HG02852 (cell line): ENCODE measurements around the gene PPTC7.
"Not testable (repeated sequence)": the region's sequence is repeated elsewhere in the genome, so short reads cannot be mapped to it uniquely, and the experiment has no call there.

Source experiments
- ATAC-seq: cut with Tn5 transposase; IDR thresholded peaks from one replicate; pipeline ENCODE4 v1.9.1; 2021; ENCODE audit warnings: mild to moderate bottlenecking, moderate library complexity; ENCODE audit not compliant: unreplicated experiment

PPTC7 gene

DNA sequence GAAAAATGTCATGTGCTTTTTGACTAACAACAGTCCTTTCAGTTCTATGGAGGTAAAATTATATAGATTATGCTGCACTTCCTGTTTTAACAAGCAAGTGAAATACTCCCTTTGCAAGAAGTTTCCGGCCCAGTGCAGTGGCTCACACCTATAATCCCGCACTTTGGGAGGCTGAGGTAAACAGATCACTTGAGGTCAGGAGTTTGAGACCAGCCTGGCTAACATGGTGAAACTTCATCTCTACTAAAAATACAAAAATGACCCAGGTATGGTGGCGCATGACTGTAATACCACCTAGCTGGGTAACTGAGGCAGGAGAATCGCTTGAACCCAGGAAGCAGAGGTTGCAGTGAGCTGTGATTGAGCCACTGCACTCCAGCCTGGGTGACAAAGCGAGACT is 20.7 kb downstream of the PPTC7 start:
- ATAC-seq, result peak; percentile 54

GRCh38 chr12:110561471-110562201 is 21.5 kb downstream of the PPTC7 start:
- ATAC-seq, result no peak

- no peak for ATAC-seq
Observed at GRCh38 chr12:110560946-110561345, 22.2 kb downstream of the PPTC7 start.

- no peak for ATAC-seq
Observed at GRCh38 chr12:110560048-110560447, 23.1 kb downstream of the PPTC7 start.

DNA sequence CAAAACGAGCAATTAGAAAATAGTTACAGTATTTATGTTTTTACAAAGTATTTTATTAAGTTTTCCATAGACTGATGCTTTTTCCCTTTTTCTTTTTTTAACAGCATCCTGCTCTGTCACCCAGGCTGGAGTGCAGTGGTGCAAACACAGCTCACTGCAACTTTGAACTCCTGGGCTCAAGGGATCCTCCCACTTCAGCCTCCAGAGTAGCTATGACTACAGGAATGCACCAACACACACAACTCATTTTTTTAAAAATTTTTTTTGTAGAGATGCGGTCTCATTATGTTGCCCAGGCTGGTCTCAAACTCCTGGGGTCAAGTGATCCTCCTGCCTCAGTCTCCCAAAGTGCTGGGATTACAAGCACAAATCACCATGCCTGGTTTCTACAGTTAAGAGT is 24.2 kb downstream of the PPTC7 start:
- not testable (repeated sequence) for ATAC-seq

DNA sequence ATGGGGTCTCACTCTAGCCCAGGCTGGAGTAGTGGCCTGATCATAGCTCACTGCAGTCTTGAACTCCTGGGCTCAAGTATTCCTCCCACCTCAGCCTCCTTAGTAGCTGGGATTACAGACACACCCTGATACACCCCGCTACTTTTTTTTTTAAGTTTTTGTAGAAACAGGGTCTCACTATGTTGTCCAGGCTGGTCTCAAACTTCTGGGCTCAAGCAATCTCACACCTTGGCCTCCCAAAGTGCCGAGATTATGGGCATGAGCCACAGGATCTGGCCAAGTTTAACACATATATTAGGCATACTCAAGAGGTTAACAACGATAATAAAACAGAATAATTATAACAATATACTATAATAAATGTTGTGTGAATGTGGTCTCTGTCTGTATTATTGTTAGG is 25.8 kb downstream of the PPTC7 start:
- no peak for ATAC-seq

GRCh38 chr12:110556705-110557104 is 26.4 kb downstream of the PPTC7 start:
- ATAC-seq, result no peak

DNA sequence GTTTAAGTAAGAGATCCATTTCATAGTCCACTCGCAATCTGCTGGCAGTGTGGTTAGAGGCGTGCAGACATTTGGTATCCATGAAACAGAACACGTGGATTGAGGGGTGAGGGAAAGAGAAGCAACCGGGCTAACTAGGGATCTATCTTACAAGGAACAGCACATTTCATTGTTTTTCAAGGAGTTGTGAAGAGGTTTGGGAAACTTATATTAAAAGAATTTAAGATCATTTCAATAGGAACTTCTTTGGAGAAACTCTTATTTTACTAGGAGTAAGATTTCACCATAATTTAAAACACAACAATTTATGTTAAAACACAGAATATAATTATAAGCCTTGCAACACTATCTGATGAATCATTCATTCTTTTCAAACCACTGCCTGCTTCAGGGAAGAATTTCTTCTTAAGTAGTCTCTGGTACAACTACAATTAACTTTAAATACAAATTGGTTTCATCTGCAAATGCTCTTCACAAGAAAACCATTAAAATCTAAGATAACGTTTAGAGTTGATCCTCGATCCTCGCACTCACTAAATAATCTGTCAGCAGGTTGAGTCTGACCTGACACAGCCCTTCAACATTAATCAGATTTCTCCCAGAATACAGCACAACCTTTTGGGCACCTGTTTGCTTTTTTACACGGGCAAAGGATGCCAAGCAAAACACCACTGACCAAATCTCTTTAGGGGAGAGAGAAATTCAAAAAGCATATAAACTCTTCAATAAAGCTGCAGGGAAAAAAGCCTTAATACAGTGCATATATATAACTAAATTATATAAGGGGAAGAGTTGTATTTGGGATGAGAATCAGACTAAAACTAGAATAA is 27.3 kb downstream of the PPTC7 start:
- no peak for ATAC-seq

DNA sequence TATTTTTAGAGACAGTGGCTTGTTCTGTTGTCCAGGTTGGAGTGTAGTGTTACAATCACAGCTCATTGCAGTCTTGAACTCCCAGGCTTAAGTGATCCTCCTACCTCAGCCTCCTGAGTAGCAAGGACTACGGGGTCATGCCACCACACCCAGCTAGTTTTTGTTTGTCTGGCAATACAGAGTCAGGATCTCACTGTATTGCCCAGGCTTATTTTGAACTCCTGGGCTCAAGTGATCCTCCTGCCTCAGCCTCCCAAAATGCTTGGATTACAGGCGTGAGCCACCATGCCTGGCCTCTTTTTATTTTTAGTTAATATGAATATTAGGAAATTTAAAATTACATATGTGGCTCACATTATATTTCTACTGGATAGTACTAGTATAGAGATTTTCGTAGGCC is 28.9 kb downstream of the PPTC7 start:
- no peak for ATAC-seq

DNA sequence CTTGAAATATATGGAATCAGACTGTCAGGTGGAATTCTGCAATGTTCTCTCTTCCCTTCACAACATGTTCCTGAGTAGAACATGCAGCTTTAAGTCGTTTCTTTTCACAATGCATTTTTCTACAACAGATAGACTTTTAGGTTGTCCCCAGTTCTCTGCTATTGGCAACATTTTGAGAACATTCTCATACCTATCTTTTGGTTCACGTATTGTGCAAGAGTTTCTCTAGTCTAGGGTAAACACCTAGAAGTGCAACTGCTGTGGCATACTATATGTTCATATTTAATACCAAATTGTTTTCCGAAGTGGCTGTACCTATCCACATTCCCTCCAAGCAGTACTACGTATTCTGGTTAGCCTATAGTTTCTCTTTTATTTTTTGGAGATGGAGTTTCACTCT is 32.1 kb downstream of the PPTC7 start:
- ATAC-seq, result no peak

DNA sequence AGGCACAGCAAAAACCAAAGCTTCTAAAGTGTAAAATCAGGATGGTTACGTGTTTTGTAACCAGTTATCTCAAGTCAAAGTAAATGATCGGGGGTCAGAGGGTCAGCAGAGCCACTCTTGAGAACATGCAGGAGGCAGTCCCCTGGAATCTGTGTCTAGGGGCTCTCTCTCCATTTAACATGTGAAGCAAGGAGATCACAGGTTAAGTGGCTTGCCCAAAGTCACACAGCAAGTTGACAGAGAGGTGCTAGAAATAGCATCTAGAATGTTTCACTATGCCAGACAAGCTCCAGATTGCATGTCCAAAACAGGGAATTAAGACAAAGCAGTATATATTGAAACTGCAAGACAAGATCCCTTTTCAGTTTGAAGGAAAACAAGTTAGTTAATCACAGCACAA is 33.4 kb downstream of the PPTC7 start:
- ATAC-seq, result no peak

- ATAC-seq, result no peak
Observed at GRCh38 chr12:110548678-110549077, 34.4 kb downstream of the PPTC7 start.

GRCh38 chr12:110547090-110547489 is 36.0 kb downstream of the PPTC7 start:
- ATAC-seq, result no peak

GRCh38 chr12:110546339-110546738 is 36.8 kb downstream of the PPTC7 start:
- no peak for ATAC-seq

- no peak for ATAC-seq
Observed at GRCh38 chr12:110545812-110546211, 37.3 kb downstream of the PPTC7 start.

GRCh38 chr12:110545259-110545658 is 37.9 kb downstream of the PPTC7 start:
- ATAC-seq, result not testable (repeated sequence)

- no peak for ATAC-seq
Observed at GRCh38 chr12:110543965-110544364, 39.2 kb downstream of the PPTC7 start.

GRCh38 chr12:110543252-110543959 is 39.7 kb downstream of the PPTC7 start:
- ATAC-seq, result no peak

GRCh38 chr12:110540048-110540447 is 43.1 kb downstream of the PPTC7 start:
- ATAC-seq, result no peak

DNA sequence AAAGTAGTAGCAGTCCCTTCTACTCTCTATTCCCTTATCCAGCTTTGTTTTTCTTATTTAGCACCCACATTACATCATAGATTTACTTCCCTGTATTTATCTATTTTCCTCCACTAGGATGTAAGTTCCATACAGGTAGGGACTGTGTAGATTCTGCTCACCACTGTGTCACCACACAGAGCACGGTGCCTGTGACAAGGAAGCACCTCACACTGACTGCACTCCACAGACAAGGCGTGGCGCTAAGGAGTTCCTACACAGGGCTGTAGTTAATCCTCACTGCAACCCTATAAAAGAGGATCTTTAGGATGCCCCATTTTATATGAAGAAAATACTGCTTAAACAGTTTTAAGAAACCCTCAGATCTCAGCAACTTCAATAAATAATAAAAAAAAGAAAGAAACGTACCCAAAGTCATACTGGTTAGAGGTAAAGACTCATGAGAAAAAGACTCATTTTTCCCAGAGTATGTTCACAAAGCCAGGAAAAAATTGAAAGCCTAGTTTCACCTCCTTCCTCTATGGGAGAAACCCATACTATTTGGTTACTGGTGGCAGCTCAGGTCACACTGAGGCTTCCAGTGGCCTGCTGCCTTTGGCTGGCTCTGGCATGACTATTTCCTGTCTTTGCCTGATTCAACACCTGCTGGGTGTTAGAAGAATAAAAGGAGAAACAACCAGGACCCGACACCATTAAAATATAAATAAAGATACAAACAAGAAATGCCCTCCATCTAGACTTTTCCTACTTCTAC is 44.1 kb downstream of the PPTC7 start:
- no peak for ATAC-seq
